HG03469 (cell line): ENCODE measurements around the gene UCHL5.

Source experiments
- ATAC-seq: cut with Tn5 transposase; IDR thresholded peaks from one replicate; pipeline ENCODE4 v1.9.1; 2021; ENCODE audit warnings: mild to moderate bottlenecking, moderate library complexity, moderate number of reproducible peaks; ENCODE audit not compliant: unreplicated experiment

Gene UCHL5, protein sequence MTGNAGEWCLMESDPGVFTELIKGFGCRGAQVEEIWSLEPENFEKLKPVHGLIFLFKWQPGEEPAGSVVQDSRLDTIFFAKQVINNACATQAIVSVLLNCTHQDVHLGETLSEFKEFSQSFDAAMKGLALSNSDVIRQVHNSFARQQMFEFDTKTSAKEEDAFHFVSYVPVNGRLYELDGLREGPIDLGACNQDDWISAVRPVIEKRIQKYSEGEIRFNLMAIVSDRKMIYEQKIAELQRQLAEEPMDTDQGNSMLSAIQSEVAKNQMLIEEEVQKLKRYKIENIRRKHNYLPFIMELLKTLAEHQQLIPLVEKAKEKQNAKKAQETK

DNA sequence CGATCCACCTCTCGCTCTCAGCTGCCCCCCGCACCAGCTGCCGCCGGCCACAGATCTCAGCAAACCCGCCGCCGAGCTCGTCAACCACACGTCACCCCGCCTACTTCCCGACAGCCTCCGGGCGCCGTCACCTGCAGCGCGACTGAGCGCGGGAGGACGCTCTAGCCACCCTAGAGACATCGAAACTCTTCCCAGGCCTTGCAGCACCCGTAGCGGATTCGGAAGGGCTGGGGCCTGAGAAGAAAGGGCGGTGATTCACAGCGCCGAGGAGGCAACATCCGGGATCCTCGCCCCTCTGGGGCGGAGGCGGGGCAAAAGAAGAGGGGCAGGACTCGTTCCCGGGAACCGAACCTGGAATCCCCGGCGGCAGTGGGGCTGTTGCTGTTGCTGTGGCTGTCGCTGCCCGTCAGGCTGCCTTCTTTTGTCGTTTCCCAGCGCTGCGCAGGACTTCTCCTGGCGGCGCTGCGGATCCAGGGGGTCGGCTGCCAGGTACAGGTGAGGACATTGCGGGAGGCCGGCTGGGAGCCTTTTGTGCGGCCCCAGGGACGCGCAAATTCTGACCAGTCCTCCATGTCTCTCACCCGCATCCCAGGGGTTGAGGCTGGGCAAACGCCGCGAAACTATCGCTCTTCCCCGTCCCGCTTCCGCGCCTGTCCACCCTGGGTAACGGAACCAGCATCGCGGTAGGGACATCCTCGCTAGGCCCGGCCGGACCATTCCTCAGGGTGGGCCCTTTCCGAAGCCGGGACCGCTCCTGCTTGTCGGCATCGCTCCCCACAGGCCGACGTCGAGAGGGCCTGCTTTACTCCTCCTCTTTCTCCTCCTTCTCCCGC, at the start of gene UCHL5, which contains the start of gene RO60:
Gene UCHL5 (minus strand): TSS at position 79 of the 833 bp plus-strand sequence. CDS start 100 bp downstream, outside the sequence.
Gene RO60 (plus strand): TSS at position 331 of the 833 bp plus-strand sequence. CDS start 9,443 bp downstream, outside the sequence.
- peak; percentile 91 for ATAC-seq

GRCh38 chr1:193108471-193108870, 49.3 kb upstream of the UCHL5 start:
- ATAC-seq, result no peak

DNA sequence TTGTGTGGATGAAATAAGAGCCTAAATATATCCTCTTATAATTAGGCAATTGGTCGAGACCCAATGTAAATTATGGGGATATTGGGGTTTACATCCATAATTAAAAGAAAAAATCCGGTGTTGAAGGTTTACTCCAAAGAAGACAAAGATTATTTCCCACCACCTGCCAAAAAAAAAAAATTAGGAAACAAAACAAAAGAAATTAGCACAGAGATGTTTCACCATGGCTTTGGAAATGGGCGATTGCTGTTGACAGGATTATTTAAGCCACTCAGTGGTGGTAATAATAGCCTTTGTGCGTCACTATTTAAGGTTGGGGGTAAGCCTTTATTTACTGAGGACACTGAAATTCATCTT, 46.6 kb upstream of the UCHL5 start:
- no peak for ATAC-seq

DNA sequence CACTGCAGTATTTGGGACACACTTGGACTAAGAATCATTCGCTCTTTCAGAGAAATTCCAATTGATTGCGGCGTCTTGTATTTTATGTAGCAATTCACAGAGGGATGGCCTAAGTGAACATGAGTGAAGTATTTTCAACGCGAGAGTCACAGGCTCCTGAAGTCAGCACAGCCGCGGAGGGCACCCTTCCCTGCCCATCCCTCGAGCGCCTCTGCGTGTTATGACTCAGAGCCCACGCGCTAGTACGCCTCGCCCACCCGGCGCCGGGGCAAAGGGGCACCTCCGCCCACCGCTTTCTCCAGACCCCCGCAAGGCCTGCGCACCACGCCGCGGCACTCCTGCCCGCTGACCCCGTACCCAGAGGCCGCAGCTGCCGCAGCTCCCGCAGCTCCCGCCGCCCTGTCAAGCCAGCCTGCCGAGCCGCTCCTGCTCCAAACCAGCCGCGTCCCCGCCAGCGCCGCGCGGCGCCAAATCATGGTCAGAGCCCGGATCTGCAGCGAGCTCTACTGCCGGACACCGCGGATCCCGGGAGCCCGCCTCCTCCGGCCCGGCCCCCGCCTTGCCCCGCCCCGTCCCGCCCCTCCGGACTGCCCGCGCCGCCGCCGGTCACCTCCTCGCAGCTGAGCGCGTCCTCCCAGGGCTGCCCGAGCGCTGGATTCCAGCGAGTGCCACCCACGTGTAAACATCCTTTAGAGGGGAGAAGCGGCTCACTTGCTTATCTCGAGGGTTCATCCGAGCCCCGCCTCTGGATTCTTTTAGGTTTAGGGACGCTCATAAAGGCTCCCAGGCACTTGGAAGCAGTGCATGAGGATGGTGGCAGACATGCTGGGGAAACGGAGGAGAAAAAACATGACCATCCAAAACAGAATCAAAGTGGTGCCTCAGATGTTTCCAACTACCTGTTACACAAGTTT, 46.0 kb upstream of the UCHL5 start, which contains the start of gene GLRX2:
Gene GLRX2 (minus strand): TSS at position 508 of the 914 bp plus-strand sequence. CDS start 32 bp downstream, at position 476.
- ATAC-seq, result peak; percentile 63

- peak; percentile 19 for ATAC-seq
Observed at GRCh38 chr1:193104502-193104906, 45.3 kb upstream of the UCHL5 start.

DNA sequence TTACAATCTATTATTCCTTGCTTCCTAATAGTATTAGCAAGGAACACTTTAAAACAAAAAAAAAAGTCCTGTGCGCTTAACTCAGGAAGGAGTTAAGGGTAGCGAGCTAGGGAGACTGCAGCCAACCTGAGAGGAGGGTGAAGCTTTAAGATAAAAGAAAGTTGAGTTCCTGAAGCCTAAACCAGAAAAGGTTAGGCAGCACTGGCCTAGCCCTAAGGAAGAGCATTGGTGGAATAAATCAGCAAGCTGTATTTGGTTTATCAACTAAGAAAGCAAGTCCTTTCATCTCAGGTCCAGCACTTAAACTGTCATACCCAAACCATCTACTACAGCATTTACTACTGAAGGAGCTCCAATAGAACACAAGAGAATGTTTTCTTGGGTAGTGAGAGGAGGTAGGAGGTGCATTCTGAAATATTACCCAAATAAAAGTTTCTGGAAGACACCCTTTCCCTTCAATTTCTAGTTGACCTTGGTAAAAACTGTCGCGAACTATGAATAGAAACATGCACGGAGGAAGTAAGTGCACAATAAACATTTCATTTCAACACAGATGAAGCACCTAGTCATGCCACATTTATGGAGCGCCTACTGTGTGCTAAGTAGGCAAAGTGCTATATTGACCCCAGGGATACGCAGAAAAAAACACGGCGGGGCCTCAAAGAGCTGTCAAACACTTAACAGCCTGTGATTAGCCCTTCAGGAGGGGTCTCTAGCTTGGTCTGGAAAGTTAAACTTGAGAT, 44.8 kb upstream of the UCHL5 start:
- no peak for ATAC-seq

DNA sequence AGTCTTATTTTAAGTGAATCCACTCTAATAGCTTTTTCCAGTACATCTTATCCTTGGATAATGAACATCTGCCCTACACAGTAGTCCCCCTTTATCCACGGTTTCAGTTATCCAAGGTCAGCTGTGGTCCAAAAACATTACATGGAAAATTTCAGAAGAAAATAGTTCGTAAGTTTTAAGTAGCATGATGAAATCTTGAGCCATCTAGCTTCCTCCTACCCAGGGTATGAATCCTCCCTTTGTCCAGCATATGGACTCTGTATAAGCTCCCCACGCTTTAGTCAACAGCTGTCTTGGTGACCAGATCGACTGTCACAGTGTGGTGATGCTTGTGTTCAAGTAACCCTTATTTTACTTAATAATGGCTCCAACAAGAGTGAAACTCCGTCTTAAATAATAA, 43.5 kb upstream of the UCHL5 start:
- ATAC-seq, result no peak

GRCh38 chr1:193094112-193094511, 35.0 kb upstream of the UCHL5 start:
- ATAC-seq, result no peak

DNA sequence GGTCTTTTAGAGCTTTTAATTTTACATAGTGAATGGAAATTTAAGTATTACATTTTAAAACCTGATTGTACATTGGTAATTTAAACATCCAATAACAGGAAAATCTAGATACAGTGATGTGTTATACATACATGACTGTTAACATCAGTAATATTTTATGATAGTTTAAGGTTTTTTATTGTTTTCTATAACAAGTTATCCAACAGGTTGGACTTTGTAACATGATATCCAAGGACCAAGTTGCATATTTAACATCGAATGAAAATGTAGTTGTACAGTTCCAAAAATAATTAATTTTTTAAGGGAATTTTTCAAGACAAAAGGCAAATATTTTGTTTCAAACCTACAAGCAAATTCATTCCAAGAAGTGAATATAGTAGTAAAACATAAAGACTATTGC, 31.7 kb upstream of the UCHL5 start:
- ATAC-seq, result no peak

DNA sequence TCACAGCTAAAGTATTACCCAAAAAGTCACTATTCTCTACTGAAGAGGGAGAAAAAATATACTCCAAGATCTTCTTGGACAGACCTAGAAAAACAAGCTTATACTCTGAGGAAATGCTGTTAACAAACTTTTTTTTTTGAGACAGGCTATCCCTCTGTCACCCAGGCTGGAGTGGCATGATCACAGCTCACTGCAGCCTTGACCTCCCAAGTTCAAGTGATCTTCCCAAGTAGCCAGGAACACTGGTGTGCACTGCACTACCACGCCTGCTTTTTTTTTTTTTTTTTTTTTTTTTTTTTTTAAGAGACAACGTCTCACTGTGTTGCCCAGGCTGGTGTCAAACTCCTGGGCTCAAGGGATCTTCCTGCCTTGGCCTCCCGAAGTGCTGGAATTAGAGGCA, 28.7 kb upstream of the UCHL5 start:
- ATAC-seq, result no peak

DNA sequence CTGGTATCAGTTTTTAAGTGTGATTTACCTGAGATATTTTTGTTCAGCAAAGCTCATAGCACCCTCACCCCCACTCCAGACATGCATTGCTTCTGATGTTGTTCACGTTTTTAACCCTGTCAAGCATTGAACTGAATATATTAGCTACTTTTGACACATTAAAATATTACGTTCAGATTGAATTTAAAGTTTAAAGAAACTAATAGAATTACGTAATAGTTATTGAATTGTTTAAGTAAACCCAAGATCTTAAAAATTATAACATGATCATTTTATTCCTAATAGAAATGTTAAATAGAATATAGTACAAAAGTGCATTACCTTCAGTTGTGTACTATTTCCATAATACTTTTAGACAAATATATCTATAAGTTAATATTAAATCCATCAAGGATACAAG, 27.2 kb upstream of the UCHL5 start:
- no peak for ATAC-seq

GRCh38 chr1:193085263-193085662, 26.1 kb upstream of the UCHL5 start:
- no peak for ATAC-seq

- ATAC-seq, result peak; percentile 93
Observed at GRCh38 chr1:193083365-193084088, 24.4 kb upstream of the UCHL5 start.

DNA sequence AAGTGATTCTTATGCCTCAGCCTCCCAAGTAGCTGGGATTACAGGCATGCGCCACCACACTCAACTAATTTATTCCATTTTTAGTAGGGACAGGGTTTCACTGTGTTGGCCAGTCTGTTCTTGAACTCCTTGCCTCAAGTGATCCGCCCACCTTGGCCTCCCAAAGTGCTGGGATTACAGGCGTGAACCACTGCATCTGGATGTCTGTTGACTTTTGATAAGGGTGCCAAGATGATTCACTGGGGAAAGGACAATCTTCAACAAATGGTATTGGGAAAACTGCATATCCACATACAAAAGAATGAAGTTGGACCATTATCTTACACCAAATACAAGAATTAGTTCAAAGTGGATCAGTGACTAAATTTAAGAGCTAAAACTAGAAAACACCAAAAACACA, 20.0 kb upstream of the UCHL5 start:
- ATAC-seq, result no peak

DNA sequence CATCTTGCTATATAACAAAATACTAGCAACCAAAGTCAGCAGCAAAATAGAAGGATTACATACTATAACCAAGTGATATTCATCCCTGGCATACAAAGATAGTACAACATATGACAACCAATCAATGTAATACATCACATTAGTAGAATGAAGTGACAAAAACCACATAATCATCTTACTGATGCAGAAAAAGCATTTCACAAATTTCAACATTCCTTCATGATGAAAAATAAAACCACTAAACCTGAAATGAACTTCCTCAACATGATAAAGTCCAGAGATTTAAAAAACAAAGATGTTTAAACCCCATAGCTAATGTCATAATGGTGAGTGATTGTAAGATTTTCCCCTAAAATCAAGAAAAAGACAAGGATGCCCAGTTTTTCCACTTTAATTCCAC, 18.8 kb upstream of the UCHL5 start:
- ATAC-seq, result no peak

- ATAC-seq, result no peak
Observed at GRCh38 chr1:193070942-193071341, 11.8 kb upstream of the UCHL5 start.

DNA sequence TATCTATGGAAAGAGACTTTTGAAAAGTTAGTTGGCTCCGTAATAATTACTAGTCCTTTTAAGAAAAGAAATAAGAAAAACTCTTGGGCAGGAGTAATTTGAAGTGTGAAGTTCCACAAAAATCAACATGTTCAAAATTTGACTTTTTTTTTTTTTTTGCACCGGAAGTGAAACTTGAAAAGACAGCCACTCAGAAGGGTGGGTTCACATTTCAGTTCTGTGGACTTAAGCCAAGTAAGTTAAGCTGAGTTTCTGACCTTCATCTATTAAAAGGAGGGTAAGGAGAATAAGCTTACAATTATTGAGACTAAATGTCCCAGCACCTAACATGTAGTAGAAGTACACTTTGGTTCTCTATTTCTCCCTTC, 11.2 kb upstream of the UCHL5 start:
- no peak for ATAC-seq

GRCh38 chr1:193069748-193070385, 10.7 kb upstream of the UCHL5 start:
- ATAC-seq, result no peak

- no peak for ATAC-seq
Observed at GRCh38 chr1:193068013-193068412, 8.9 kb upstream of the UCHL5 start.
